Measurements from ENCODE around the gene BMPR1A.
"Not testable (repeated sequence)": the region's sequence is repeated elsewhere in the genome, so short reads cannot be mapped to it uniquely, and the experiment has no call there.

BMPR1A gene

DNA sequence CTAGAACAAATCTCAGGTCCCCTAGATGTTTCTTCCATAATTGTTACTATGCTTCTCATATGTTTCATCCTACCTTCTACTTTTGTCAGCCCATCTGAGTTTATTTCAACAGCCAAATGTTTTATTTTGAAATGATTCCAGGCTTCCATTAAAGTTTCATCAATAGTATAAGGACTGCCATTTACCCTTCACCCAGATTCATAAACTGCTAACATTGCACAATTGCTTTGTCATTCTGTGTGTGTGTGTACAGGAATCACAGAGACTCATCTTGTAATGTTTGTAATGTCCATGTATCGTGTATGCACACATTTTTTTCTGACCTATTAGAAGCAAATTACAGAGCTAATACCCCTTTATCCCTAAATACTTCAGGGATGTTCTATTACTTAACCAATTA, 175.5 kb downstream of the BMPR1A start:
- Histone ChIP-seq H3K36me3 (replicated peaks; ENCODE audit: low read depth, low read length) (peaks cover 6% of the 10 kb centered on the region), H3K27me3 (ENCODE audit: low read depth, low read length) (no peaks in the 10 kb centered on the region), H3K9me3 (ENCODE audit: insufficient read depth, low read length) (no peaks in the 10 kb centered on the region), H3K4me1 (ENCODE audit: low read length) (no peaks in the 10 kb centered on the region), H3K27ac (ENCODE audit: low read length) (no peak overlapping the region), H4K20me1 (ENCODE audit: insufficient read depth, low read length) (no peaks in the 10 kb centered on the region), H3K9ac (ENCODE audit: low read length) (no peak overlapping the region), H3K4me2 (ENCODE audit: low read length) (no peak overlapping the region), H3K79me2 (ENCODE audit: low read length) (no peaks in the 10 kb centered on the region), H3K4me3 (ENCODE audit: low read length) (no peak overlapping the region), H2AFZ (ENCODE audit: low read depth, low read length) (no peak overlapping the region)
- TF ChIP-seq, protein P1, sequence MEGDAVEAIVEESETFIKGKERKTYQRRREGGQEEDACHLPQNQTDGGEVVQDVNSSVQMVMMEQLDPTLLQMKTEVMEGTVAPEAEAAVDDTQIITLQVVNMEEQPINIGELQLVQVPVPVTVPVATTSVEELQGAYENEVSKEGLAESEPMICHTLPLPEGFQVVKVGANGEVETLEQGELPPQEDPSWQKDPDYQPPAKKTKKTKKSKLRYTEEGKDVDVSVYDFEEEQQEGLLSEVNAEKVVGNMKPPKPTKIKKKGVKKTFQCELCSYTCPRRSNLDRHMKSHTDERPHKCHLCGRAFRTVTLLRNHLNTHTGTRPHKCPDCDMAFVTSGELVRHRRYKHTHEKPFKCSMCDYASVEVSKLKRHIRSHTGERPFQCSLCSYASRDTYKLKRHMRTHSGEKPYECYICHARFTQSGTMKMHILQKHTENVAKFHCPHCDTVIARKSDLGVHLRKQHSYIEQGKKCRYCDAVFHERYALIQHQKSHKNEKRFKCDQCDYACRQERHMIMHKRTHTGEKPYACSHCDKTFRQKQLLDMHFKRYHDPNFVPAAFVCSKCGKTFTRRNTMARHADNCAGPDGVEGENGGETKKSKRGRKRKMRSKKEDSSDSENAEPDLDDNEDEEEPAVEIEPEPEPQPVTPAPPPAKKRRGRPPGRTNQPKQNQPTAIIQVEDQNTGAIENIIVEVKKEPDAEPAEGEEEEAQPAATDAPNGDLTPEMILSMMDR (IDR thresholded peaks at IDR 0.05; ENCODE audit: low read depth, low read length): no peak
- TF ChIP-seq EZH2phosphoT487 (IDR thresholded peaks at IDR 0.05; ENCODE audit: low read depth): no peak

DNA sequence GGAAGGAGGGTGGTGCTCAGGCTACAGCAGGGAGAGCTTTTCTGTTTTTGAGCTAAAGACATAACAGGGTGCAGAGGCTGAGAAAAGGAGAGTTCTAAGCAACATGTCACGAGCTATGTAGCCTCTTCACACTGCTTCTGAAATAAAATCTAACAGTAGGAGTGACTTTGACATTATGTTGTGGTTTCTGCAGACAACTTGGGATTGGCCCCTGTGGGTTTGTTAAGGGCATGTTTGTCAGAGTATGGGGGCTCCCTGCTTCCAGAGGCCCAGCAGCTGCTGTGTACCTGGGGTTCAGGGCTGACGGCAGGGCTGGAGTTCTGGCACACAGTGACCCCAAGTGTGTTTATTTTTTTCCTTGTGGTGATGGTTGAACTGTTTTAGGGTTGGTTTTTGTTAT, 176.3 kb downstream of the BMPR1A start:
- H3K4me2 ChIP-seq (ENCODE audit: low read length): no peak overlapping the region
- no peaks in the 10 kb centered on the region for H3K4me1 ChIP-seq (ENCODE audit: low read length)
- no peak overlapping the region for H2AFZ ChIP-seq (ENCODE audit: low read depth, low read length)
- H3K4me3 ChIP-seq (ENCODE audit: low read length): no peak overlapping the region
- TF ChIP-seq, protein P1 (IDR thresholded peaks at IDR 0.05; ENCODE audit: low read depth, low read length): no peak
- no peak for TF ChIP-seq EZH2phosphoT487 (IDR thresholded peaks at IDR 0.05; ENCODE audit: low read depth)
- peaks cover 6% of the 10 kb centered on the region for H3K36me3 ChIP-seq (replicated peaks; ENCODE audit: low read depth, low read length)
- no peaks in the 10 kb centered on the region for H3K9me3 ChIP-seq (ENCODE audit: insufficient read depth, low read length)
- H4K20me1 ChIP-seq (ENCODE audit: insufficient read depth, low read length): no peaks in the 10 kb centered on the region
- no peaks in the 10 kb centered on the region for H3K79me2 ChIP-seq (ENCODE audit: low read length)
- no peak overlapping the region for H3K9ac ChIP-seq (ENCODE audit: low read length)
- H3K27ac ChIP-seq (ENCODE audit: low read length): no peak overlapping the region
- H3K27me3 ChIP-seq (ENCODE audit: low read depth, low read length): no peaks in the 10 kb centered on the region

DNA sequence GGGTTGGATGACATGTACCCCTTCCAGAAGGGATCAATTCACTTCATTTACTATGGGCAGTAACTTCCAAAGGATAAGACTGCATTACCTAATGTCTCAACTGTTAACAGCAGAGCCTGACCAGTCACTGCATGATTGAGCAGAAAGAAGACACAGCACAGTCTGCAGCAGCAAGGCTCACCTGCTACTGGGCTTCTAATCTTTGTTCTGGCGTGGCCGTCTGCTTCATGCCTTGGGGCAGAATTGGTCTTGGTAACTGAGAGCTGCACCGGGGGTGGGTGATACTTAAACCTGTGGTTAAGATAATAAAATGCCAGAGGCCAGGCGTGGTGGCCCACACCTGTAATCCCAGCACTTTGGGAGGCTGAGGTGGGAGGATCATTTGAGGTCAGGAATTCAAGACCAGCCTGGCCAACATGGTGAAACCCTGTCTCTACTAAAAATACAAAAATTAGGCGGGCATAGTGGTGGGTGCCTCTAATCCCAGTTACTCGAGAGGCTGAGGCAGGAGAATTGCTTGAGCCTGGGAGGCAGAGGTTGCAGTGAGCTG, 177.8 kb downstream of the BMPR1A start:
- not testable (repeated sequence) for H3K9me3 ChIP-seq (ENCODE audit: insufficient read depth, low read length); H3K79me2 ChIP-seq (ENCODE audit: low read length); H3K4me1 ChIP-seq (ENCODE audit: low read length); H3K27me3 ChIP-seq (ENCODE audit: low read depth, low read length); H3K36me3 ChIP-seq (replicated peaks; ENCODE audit: low read depth, low read length); H4K20me1 ChIP-seq (ENCODE audit: insufficient read depth, low read length); H3K4me2 ChIP-seq (ENCODE audit: low read length); H2AFZ ChIP-seq (ENCODE audit: low read depth, low read length); H3K27ac ChIP-seq (ENCODE audit: low read length); H3K4me3 ChIP-seq (ENCODE audit: low read length); H3K9ac ChIP-seq (ENCODE audit: low read length)

DNA sequence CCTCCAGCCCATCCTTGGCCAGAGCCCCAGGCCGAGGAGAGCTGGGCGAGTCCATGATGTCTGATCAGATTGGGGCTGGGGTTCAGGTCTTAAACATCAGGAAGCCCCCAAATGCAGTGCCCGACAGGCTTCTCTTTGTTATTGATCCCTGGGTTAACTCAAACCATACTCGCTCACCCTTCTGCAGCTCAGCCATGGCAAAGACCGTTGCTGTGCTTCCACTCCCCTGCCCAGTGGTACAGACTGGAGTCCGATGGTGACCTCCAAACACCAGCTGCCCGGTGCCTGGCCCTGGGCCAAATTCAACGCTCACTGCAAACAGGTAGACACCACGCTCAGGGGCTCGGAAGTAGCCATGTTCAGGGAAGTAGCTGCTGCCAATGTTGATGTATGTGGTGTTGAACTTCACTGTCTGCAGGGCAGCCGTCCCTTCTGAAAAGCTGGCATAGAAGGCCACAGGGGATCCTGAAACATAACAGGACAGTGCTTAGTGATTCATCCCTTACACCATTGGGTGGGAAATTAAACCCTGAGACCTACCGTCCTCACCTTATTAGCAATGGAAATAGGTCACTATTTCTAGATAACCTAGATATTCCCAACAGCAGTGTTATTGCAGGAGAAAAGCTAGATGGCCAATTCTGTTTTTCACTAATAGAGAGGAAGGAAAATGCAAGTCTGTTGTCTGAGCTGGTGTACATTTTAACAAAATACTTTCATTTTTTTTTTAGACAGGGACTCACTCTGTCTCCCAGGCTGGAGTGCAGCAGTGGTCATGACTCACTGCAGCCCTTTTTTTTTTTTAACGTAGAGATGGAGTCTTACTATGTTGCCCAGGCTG, 180.5 kb downstream of the BMPR1A start:
- Histone ChIP-seq H3K36me3 (replicated peaks; ENCODE audit: low read depth, low read length) (peaks cover 6% of the 10 kb centered on the region), H3K79me2 (ENCODE audit: low read length) (no peaks in the 10 kb centered on the region), H3K9me3 (ENCODE audit: insufficient read depth, low read length) (no peaks in the 10 kb centered on the region), H4K20me1 (ENCODE audit: insufficient read depth, low read length) (no peaks in the 10 kb centered on the region), H3K4me2 (ENCODE audit: low read length) (no peak overlapping the region), H3K4me1 (ENCODE audit: low read length) (no peaks in the 10 kb centered on the region), H3K27ac (ENCODE audit: low read length) (no peak overlapping the region), H3K9ac (ENCODE audit: low read length) (no peak overlapping the region), H3K4me3 (ENCODE audit: low read length) (no peak overlapping the region), H2AFZ (ENCODE audit: low read depth, low read length) (no peak overlapping the region), H3K27me3 (ENCODE audit: low read depth, low read length) (no peaks in the 10 kb centered on the region)
- TF ChIP-seq EZH2phosphoT487 (IDR thresholded peaks at IDR 0.05; ENCODE audit: low read depth): no peak
- TF ChIP-seq, protein P1 (IDR thresholded peaks at IDR 0.05; ENCODE audit: low read depth, low read length): no peak

Measured in OCI-LY3 (cell line).